Endometrial microvascular endothelial cells (primary cell): ENCODE results near the gene TBC1D3H. TPM values are rescaled to one million over a fixed set of nuclear protein-coding genes. Genes with fewer than 3 reads are reported as not detected.
"Not testable (repeated sequence)": the region's sequence is repeated elsewhere in the genome, so short reads cannot be mapped to it uniquely, and the experiment has no call there.

ENCODE experiments used
- in situ Hi-C: cut with HindIII; loops from 2 replicates; pipeline ENCODE4 v1.10.0; 2017; ENCODE audit warnings: low sequenced_read_pairs, low pct_unique_long_range_greater_than_20kb; ENCODE audit errors: inconsistent ontology term
- total RNA-seq: library from RNA; depleted of rRNA; stranded (reverse); fragments of >200 nt; gene quantifications from one replicate; pipeline ENCODE4 v1.2.3, GENCODE V29; 2015; ENCODE audit errors: inconsistent ontology term

TBC1D3H gene
- total RNA-seq, result not detected

DNA sequence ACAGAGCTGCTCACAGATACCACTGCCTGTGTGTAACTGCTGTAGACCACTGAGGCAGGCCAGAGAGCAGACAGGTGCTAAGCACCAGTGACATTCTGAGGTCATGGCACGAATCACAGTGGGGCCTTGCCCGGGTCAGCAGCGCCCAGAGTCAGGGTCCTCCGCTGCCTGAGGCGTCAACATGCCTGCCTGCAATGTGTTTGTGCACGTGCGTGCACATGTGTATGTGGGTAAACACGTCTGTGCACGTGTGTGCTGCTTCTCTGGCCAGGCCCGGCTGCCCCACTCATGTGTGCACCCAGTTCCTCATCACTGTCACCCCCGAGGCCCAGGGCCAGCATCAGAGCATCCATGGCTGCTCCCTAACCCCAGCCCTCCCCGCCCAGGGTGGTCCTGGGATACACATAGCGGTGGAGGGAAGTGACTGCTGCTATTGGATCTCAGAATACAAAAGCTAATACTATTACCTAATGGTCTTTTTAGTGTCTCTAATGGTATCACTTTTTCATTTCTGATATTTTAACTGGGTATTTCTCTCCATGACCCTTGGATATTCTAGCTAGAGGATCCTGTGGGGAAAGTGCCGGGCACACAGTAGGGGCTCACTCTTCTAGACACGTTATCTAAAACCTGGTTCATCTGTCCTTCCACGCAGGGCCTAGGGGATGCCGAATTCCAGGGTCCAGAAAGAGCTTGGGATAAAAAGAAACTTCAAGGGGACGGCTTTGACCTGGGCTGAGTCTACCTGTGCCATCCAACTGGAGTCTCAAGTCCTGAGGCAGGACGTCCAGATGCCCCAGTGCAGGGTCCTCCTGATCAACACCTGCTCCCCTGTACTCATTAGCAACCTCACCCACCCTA is at the start of gene TBC1D3H:
TSS of gene TBC1D3H (minus strand) at position 51 of the 861 bp plus-strand sequence. CDS start 1,540 bp downstream, outside the sequence.
- in situ Hi-C loops, result not testable (repeated sequence)

GRCh38 chr17:36428891-36429290 is 40.7 kb upstream of the TBC1D3H start:
- in situ Hi-C loops, result not testable (repeated sequence)

DNA sequence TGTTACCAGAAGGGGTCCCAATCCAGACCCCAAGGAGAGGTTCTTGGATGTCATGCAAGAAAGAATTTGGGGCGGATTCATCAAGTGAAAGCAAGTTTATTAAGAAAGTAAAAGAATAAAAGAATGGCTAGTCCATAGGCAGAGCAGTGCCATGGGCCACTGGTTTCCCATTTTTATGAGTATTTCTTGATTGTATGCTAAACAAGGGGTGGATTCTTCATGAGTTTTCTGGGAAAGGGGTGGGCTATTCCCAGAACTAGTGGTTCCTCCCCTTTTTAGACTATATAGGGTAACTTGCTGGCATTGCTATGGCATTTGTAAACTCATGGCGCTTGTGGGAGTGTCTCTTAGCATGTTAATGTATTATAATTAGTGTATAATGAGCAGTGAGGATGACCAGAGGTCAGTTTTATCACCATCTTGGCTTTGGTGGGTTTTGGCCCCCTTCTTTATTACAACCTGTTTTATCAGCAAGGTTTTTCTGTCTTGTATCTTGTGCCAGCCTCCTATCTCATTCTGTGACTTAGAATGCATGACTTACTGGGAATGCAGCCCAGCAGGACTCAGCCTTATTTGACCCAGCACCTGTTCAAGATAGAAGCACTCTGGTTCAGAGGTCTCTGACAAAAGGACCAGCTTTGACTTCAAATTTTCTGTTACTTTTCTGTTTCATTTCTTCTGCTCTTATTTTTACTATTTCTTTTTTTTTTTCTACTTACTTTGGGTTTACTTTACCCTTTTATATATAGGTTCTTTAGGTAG is 27.1 kb upstream of the TBC1D3H start:
- in situ Hi-C loops, result not testable (repeated sequence)

GRCh38 chr17:36390943-36391645 is 2.9 kb upstream of the TBC1D3H start:
- in situ Hi-C loops, result not testable (repeated sequence)

GRCh38 chr17:36375938-36376337 is 12.3 kb downstream of the TBC1D3H start:
- in situ Hi-C loops, result not testable (repeated sequence)

DNA sequence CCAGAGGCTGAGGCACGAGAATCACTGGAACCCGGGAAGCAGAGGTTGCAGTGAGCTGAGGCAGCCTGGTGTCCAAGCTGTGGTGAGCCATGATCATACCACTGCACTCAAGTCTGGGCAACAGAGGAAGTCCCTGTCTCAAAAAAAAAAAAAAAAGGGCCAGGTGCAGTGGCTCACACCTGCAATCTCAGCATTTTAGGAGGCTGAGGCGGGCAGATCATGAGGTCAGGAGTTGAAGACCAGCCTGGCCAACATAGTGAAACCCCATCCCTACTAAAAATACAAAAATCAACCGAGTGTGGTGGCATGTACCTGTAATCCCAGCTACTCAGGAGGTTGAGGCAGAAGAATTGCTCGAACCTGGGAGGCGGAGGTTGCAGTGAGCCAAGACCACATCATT is 25.7 kb downstream of the TBC1D3H start:
- in situ Hi-C loops, result not testable (repeated sequence)

Other genes starting within 250 kb of the TBC1D3H start
- not detected for gene TBC1D3B, start 211.8 kb downstream of the TBC1D3H start, total RNA-seq
- gene CCL3L1, start 191.7 kb downstream of the TBC1D3H start, total RNA-seq, result not detected
- not detected for gene CCL4L2, start 177.4 kb downstream of the TBC1D3H start, total RNA-seq
- gene TBC1D3I, start 123.9 kb downstream of the TBC1D3H start, total RNA-seq, result not detected
- not detected for gene TBC1D3G, start 64.6 kb downstream of the TBC1D3H start, total RNA-seq
- gene ZNHIT3, start 98.2 kb upstream of the TBC1D3H start, total RNA-seq, result 44.6 TPM
- gene MYO19, start 146.4 kb upstream of the TBC1D3H start, total RNA-seq, result 79.4 TPM
- gene PIGW, start 146.6 kb upstream of the TBC1D3H start, total RNA-seq, result 32.1 TPM
- gene GGNBP2, start 156.5 kb upstream of the TBC1D3H start, total RNA-seq, result 19.8 TPM
- gene DHRS11, start 203.4 kb upstream of the TBC1D3H start, total RNA-seq, result 8.5 TPM
- 6.9 TPM for gene MRM1, start 213.1 kb upstream of the TBC1D3H start, total RNA-seq